Fibroblast of upper back skin (primary cell): Measurements from ENCODE around the gene ELSPBP1.
"Not testable (repeated sequence)": the region's sequence is repeated elsewhere in the genome, so short reads cannot be mapped to it uniquely, and the experiment has no call there.

Source experiments
- DNase-seq: peaks from one replicate; pipeline ENCODE4 v3.0.0-alpha.2; 2013

The ELSPBP1 gene

GRCh38 chr19:47994209-47994802 is at the start of gene ELSPBP1:
ELSPBP1 (plus strand) TSS chr19:47994632; CDS start chr19:48008668, 14,036 bp downstream.
- no peak for DNase-seq

GRCh38 chr19:47949852-47950521 is 44.4 kb upstream of the ELSPBP1 start:
- DNase-seq: not testable (repeated sequence)

- not testable (repeated sequence) for DNase-seq
Measured at GRCh38 chr19:47952132-47952531, 42.3 kb upstream of the ELSPBP1 start.

DNA sequence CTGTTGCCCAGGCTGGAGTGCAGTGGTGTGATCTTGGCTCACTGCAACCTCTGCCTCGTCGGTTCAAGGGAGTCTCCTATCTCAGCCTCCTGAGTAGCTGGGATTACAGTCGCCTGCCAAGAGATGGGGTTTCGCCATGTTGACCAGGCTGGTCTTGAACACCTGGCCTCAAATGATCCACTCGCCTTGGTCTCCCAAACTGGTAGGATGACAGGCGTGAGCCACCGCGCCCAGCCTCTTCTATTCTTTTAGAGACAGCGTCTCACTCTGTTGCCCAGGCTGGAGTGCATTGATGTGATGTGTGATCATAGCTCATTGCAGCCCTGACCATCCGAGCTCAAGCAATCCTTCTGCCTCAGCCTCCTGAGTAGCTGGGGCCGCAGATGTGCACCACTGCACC is 38.5 kb upstream of the ELSPBP1 start:
- DNase-seq: not testable (repeated sequence)

DNA sequence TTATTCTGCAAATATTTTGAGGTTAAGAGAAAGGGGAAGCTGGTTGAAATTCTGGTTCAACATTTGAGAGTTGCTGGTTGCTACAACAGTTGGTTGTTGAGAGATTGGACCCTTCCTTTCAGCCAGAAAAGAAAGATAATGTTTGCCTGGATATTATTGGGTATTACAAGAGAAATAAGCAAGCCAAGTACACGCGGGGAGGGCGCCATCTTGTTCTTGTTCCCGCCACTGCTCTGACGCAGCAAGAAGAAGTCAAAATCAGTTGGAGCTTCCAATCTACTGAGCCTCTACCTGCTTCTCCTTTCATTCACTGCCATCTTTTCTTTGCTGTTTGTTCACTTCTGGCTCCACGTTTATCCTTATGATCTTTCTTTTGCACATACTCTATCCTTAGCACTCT is 20.9 kb upstream of the ELSPBP1 start:
- DNase-seq: no peak

DNA sequence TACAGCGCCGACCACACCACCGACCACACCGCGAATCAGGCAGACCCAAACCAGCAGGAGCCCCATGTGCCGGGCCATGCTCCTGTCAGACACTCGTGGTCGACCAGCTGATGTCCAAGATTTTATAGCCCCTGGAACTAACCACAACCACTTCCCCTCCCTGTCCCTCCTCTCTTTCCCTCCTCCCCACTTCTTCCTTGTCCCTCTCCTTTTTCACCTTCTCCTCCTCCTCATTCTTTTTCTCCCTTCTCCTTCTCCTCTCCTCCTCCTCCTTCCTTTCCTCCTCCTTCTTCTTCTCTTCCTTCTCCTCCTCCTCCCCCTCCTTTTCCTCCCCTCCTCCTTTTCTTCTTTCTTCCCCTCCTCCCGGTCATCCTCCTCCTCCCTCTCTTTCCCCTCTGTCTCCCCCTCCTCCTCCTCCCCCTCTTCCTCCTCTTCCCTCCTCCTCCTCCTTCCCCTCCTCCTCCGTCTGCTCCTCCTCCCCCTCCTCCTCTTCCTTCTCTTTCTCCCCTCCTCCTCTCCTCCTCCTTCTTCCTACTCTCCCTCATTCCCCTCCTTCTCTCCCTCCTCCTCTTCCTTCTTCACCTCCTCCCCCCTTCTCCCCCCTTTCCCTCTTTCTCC is 3.1 kb upstream of the ELSPBP1 start:
- DNase-seq: no peak

GRCh38 chr19:47992070-47992469 is 2.4 kb upstream of the ELSPBP1 start, which contains the start of gene BSPH1:
BSPH1 (minus strand) TSS chr19:47992170; CDS start chr19:47992081, 89 bp downstream.
- no peak for DNase-seq

DNA sequence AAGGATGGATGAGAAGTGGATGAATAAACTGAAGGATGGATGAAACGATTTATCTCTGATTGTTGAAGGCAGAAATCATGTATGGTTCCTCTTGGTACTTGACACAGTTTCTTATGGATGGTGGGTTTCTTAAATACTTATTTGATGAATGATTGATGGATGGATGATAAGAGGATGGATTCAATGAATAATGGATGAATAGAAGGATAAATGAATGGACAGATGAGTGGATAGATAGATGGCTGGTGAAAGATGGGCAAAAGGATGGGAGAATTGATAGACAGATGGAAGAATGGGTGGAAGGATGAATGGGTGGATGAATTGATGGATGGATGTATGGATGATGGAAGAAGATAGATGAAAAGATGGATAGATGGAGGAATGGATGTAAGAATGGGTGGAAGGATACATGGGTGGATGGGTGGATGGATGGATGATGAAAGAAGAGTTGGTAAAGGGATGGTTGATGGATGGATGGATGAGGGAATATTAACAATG is 1.8 kb downstream of the ELSPBP1 start:
- DNase-seq: no peak

DNA sequence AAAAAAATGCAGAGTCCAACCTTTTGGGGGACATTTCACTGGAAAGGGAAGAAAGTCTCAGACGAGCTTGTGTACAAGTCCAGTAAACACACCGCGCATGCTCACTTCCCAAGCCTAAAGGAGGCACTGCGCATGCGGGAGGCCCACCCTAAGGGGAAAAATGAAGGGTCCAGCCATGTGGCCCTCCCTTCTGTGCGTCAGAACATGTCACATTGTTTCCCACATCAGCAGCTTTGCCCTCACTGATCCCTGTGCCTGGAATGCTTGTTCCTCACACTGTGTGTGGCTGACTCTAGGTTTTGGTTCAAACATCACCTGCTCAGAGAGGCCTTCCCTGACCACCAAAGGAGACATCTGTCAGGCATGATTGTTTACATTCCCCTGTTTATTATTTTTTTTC is 4.4 kb downstream of the ELSPBP1 start:
- no peak for DNase-seq

DNA sequence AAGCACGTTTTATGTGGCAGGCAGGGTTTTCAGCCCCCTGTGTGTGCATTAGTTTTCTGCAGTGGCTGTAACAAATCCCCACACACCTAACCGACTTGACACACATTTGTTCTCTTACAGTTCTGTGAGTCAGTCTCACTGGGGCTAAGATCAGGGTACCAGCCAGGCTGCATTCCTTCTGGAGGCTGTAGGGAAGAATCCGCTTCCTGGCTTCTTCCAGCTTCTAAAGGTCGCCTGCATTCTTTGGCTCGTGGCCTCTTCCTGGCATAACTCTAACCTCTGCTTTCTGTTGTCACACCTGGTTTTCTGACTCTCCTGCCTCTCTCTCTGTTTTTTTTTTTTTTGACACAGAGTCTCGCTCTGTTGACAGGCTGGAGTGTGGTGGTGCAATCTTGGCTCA is 6.4 kb downstream of the ELSPBP1 start:
- no peak for DNase-seq

GRCh38 chr19:48004236-48004635 is 9.8 kb downstream of the ELSPBP1 start:
- no peak for DNase-seq

DNA sequence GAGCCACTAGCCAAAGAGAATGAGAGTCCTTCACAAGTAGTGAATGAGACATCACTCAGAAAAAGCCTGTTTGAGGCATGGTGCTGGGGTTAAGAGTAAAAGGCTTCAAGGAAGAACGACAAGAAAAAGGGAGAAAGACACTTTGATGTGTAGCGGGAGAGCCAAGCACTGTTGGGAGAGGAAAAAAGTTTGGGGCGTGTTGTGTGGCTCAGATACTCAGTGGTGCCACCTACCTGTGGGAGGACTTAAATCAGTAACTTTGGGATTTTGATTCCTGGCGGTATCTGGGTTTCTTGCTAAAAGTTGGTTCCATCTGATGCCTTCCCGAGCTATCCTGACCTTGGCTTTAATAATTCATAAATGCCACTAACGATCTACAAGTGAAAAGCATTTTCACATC is 12.3 kb downstream of the ELSPBP1 start:
- DNase-seq: no peak

DNA sequence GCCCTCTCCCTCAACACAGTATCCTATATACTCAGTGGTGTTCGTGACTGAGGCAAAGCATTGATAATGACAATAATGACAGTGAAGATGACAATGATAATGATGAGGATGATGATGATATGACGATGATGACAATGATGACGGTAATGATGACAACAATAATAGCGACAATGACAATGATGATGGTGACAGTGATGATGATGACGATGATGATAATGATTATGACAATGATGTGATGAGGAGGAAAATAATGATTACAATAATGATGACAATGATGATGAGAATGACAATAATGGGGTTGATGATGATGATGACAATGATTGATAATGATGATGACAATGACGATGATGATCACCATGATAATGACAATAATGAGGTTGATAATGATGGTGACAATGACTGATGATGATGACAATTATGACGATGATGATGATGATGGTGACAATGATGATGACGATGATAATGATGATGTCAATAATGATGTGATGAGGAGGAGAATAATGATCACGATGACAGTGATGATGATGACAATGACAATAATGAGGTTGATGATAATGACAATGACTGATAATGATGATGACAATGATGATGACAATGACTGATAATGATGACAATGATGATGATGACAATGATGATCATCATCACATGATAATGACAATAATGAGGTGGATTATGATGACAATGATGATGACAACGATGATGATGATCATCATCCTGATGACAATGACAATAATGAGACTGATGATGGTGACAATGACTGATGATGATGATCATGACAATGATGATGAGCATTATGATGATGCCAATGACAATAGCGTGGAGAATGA is 16.7 kb downstream of the ELSPBP1 start:
- no peak for DNase-seq

- DNase-seq: no peak
Measured at GRCh38 chr19:48020686-48021085, 26.3 kb downstream of the ELSPBP1 start.

DNA sequence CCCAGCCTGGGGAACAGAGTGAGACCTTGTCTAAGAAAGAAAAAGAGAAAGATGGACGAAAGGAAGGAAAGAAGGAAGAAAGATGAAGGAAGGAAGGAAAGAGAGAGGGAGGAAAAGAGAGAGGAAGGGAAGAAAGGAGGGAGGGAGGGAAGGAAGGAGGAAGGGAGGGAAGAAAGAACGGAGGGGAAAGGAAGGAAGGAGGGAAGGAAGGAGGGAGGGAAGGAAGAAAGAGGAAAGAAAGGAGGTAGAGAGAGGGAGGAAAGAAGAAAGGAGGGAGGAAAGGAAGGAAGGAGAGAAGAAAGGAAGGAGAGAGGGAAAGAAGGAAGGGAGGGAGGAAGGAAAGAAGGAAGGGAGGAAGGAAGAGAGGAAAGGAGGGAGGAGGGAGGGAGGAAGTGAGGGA is 28.6 kb downstream of the ELSPBP1 start:
- no peak for DNase-seq

GRCh38 chr19:48023518-48023917 is 29.1 kb downstream of the ELSPBP1 start:
- no peak for DNase-seq

- DNase-seq: no peak
Measured at GRCh38 chr19:48025480-48025879, 31.0 kb downstream of the ELSPBP1 start.

GRCh38 chr19:48029431-48029830 is 35.0 kb downstream of the ELSPBP1 start:
- DNase-seq: no peak

- no peak for DNase-seq
Measured at GRCh38 chr19:48030073-48030472, 35.6 kb downstream of the ELSPBP1 start.

DNA sequence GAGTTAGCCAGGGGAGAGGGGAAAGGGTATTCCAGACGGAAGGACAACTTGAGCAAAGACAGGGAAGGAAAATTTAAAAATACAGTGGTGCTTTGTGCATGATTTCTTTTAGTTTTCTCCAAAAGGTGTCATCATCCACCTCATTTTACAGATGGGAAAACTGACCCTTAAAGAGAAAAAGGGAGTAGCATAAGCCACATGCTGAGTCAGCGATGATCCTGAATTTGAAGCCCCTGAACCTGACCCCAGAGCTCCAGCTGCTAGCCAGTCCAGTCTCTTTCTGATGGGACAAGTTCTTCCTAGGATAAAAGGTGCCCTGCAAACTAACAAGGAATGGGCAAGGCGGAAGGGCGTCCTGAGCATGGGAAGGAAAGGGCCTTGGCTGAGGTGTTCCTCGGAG is 39.2 kb downstream of the ELSPBP1 start:
- DNase-seq: no peak

DNA sequence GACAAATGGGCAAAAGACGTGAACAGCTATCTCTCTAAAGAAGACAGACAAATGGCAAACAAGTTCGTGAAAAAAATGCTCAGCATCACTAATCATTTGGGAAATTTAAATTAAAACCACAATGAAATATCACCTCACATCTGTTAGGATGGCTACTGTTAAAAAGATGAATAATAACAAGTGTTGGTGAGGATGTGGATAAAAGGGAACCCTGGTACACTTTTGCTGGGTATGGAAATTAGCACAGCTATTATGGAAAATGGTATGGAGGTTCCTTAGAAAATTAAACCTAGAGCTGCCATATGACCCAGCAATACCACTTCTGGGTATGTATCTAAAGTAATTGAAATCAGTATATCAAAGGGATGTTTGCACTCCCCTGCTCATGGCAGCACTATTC is 42.3 kb downstream of the ELSPBP1 start:
- DNase-seq: no peak

- DNase-seq: no peak
Measured at GRCh38 chr19:48041877-48042580, 47.6 kb downstream of the ELSPBP1 start.
